Ovary (tissue), 9 donors: Measurements from ENCODE around the gene ALDH1L2. TPM values are rescaled to one million over a fixed set of nuclear protein-coding genes. Genes with fewer than 3 reads are reported as not detected.

ENCODE experiments used
- DNase-seq, 5 donors: peaks; one replicate each; pipeline ENCODE4 v3.0.0-alpha.2; 2019 to 2020
- H3K27ac ChIP-seq, 2 donors: fragments of 200-600 bp; one replicate each; pipeline versions ENCODE4 v1.5.1 to v1.8.0; 2019 to 2022
- H3K27me3 ChIP-seq: fragments of 200-600 bp; one replicate; pipeline ENCODE4 v1.8.0; 2022
- H3K36me3 ChIP-seq: fragments of 200-600 bp; sonication (generic); one replicate; pipeline ENCODE4 v1.5.1; 2019
- H3K4me1 ChIP-seq: one replicate; pipeline ENCODE4 v1.8.1; 2013; ENCODE audit warnings: mild to moderate bottlenecking, moderate library complexity; ENCODE audit not compliant: insufficient read depth
- H3K4me3 ChIP-seq: fragments of 200-600 bp; sonication (generic); one replicate; pipeline ENCODE4 v1.5.1; 2017
- H3K9me3 ChIP-seq, 2 donors: fragments of 200-600 bp in 1 of 2; sonication (generic) in 1 of 2; one replicate each; pipeline versions ENCODE4 v1.5.1 to v1.8.1; 2013 to 2019; ENCODE audit warnings: mild to moderate bottlenecking in 1 of 2, moderate library complexity in 1 of 2
- CTCF ChIP-seq, 3 donors: fragments of 450-650 bp in 2 of 3; fragments of 200-600 bp in 1 of 3; IDR thresholded peaks; one replicate each; pipeline versions ENCODE4 v1.5.1 to v1.8.0; 2016 to 2022; ENCODE audit warnings: antibody characterized with exemption in 3 of 3, mild to moderate bottlenecking in 1 of 3
- EP300 ChIP-seq: sonication (generic); formaldehyde crosslinking; IDR thresholded peaks from one replicate; pipeline ENCODE4 v1.6.1; 2017; ENCODE audit warnings: antibody characterized with exemption
- POLR2A ChIP-seq: fragments of 450-650 bp; IDR thresholded peaks from one replicate; pipeline ENCODE4 v1.6.1; 2017; ENCODE audit warnings: antibody characterized with exemption, mild to moderate bottlenecking, moderate library complexity
- WGBS, 3 donors: extraction: QIAGEN DNeasy Blood & Tissue Kit in 1 of 3; methylation state at CpG; one replicate each; pipeline versions ENCODE4 v1.1.5 to v1.1.7; 2013 to 2017; 5-methylcytosine and 5-hydroxymethylcytosine counted together
- intact Hi-C, 4 donors: fragments of 100-400 bp; cut with DNase I; formaldehyde crosslinking; loops; one replicate each; pipeline versions ENCODE4 v1.11.0 to v1.15.1; 2022 to 2023
- polyA plus RNA-seq, 2 donors: library from polyadenylated mRNA; stranded (reverse); fragments of 200-250 nt in 1 of 2; fragments of 350-450 nt in 1 of 2; fragmentation: Illumina TruSeq in 1 of 2; extraction: RNeasy Lipid Tissue Mini Kit (QIAGEN cat#74804) in 1 of 2; gene quantifications; one replicate each; pipeline ENCODE4 v1.2.3, GENCODE V29; 2013 to 2014
- total RNA-seq, 7 donors: library from RNA; depleted of rRNA in 2 of 7; stranded (reverse); fragments of >200 nt in 2 of 7; fragmentation: NEBNext Ultra II Directional in 3 of 7; extraction: Animal tissue kit (Norgen Biotek cat#: 25700) in 3 of 7; gene quantifications; one replicate each; pipeline versions ENCODE4 v1.1.0 to v1.2.4, GENCODE V29; 2016 to 2023
- donor health status: DM: no; HTN: no; CAD: no; lungs with moderate emphysema.
- donor health status: DM: no; HTN: no; CAD: no.
- donor health status: Bipolar disorder and iron deficiency.
- donor health status: DM: yes; HTN: yes; CAD: no.
- donor health status: DM: no; HTN: no; CAD: no.
- donor health status: DM: yes; HTN: yes; CAD: no.

Gene ALDH1L2
- total and polyA plus RNA-seq, 9 donors, result 0.38 to 36.4 (median 1.3) TPM

GRCh38 chr12:105076098-105076497 is 8.2 kb downstream of the ALDH1L2 start:
- no peaks in the 10 kb centered on the region for H3K36me3 ChIP-seq
- H3K27me3 ChIP-seq, result no peaks in the 10 kb centered on the region
- no peak overlapping the region for H3K4me3 ChIP-seq
- H3K9me3 ChIP-seq, result no peaks in the 10 kb centered on the region
- TF ChIP-seq POLR2A, result no peak
- no peak for TF ChIP-seq CTCF (IDR thresholded peaks at IDR 0.05)
- no peak for TF ChIP-seq EP300
- intact Hi-C loops, result no loop called here
- H3K27ac ChIP-seq, result no peak overlapping the region
- no peak for DNase-seq
- 65 to 76% (median 66%) methylated on average over 1 of the region's 1 CpG for WGBS, 3 donors
- no peaks in the 10 kb centered on the region for H3K4me1 ChIP-seq

- intact Hi-C loops, result no loop called here
- TF ChIP-seq CTCF (IDR thresholded peaks at IDR 0.05) (no peak), POLR2A (no peak), EP300 (no peak)
- no peaks in the 10 kb centered on the region for H3K27me3 ChIP-seq
- no peaks in the 10 kb centered on the region for H3K36me3 ChIP-seq
- no peak overlapping the region for H3K27ac ChIP-seq
- no peak overlapping the region for H3K4me3 ChIP-seq
- no peak for DNase-seq
- no peaks in the 10 kb centered on the region for H3K4me1 ChIP-seq
- no peaks in the 10 kb centered on the region for H3K9me3 ChIP-seq
- 91 to 93% (median 92%) methylated on average over 6 of the region's 6 CpGs for WGBS, 3 donors
These were observed 11.3 kb downstream of the ALDH1L2 start for GRCh38 chr12:105072888-105073488.

- Histone ChIP-seq H3K27me3 (no peaks in the 10 kb centered on the region), H3K4me1 (no peaks in the 10 kb centered on the region), H3K4me3 (no peak overlapping the region), H3K36me3 (no peaks in the 10 kb centered on the region), H3K9me3 (no peaks in the 10 kb centered on the region), H3K27ac (no peak overlapping the region)
- intact Hi-C loops, result no loop called here
- TF ChIP-seq CTCF (IDR thresholded peaks at IDR 0.05), result no peak
- TF ChIP-seq EP300, result no peak
- TF ChIP-seq POLR2A, result no peak
- WGBS, 3 donors, result 95 to 98% (median 97%) methylated on average over 3 of the region's 3 CpGs
- DNase-seq, result no peak
These were observed 12.3 kb downstream of the ALDH1L2 start for GRCh38 chr12:105071981-105072380.

- no peaks in the 10 kb centered on the region for H3K36me3 ChIP-seq
- H3K27ac ChIP-seq, result no peak overlapping the region
- no peaks in the 10 kb centered on the region for H3K9me3 ChIP-seq
- 51 to 65% (median 64%) methylated on average over 4 of the region's 4 CpGs for WGBS, 3 donors
- no peak for DNase-seq
- H3K4me1 ChIP-seq, result no peaks in the 10 kb centered on the region
- no peak overlapping the region for H3K4me3 ChIP-seq
- intact Hi-C loops, result no loop called here
- no peak for TF ChIP-seq POLR2A
- no peak for TF ChIP-seq EP300
- TF ChIP-seq CTCF (IDR thresholded peaks at IDR 0.05), result no peak
- H3K27me3 ChIP-seq, result no peaks in the 10 kb centered on the region
These were observed 14.1 kb downstream of the ALDH1L2 start for GRCh38 chr12:105069936-105070702.
